Stimulated activated CD8-positive, alpha-beta memory T cell treated with anti-CD3 and anti-CD28 coated beads, Interleukin-7, amount 100 ng/mL, for 48 hours (primary cell): ENCODE results near the gene UGT1A8.

Source experiments
- DNase-seq, 2 donors: peaks; one replicate each; pipeline ENCODE4 v3.0.0-alpha.2; 2020; ENCODE audit warnings: low read depth in 1 of 2; ENCODE audit errors: extremely low read depth in 1 of 2

Gene UGT1A8

DNA sequence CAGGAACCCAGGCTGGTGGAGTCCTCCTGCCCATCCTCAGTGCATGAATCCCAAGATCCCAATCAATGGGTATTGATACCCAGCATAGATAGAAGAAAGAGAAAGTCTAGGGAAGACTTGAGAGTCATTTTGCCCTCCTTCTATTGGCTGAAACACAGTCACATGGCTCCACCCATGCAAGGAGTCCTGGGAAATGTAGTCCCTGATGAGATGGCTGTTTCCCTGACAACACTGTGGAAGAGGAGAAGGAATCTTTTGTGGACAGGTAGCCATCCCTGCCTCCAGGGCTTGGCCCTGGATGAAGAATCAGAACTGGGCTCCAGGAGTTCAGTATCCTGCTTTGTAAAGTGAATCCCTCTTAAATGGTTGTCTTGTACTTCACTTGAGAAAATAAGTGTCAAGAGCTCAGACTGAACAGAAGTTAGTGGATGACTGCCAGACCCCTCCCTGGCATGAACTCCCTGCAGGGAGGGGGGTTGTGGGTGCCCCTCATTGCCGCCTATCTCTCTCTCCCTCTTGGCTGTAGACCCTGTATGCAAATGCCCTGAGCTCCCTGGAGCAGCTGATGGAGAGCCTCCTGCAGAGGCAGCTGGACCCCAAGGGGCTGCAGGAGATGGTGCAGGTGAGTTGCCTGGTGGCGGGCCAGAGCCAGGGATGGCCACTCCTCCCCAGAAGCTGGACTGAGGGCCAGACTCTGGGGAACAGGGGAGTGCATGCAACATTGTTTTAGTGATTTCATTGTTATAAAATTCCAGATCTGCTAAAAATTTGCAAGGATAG is 196.8 kb downstream of the UGT1A8 start:
- no peak for DNase-seq

DNA sequence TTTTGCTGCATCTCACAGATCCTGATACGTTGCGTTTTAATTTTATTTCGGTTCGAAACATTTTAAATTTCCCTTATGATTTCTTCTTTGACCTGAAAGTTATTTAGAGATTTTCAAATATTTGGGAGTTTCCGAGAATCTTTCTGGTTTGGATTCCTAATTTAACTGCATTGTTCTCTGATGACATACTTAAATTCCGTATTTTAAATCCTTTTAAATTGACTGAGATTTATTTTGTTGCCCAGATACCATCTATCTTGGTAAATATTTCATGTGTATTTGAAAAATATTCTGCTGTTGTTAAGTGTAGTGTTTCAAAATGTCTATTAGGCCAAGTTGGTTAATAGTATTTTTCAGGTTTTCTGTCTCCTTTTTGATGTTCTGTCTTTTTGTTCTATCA is 198.4 kb downstream of the UGT1A8 start:
- DNase-seq, result no peak

- no peak for DNase-seq
These were observed 198.9 kb downstream of the UGT1A8 start for GRCh38 chr2:233816334-233816733.

DNA sequence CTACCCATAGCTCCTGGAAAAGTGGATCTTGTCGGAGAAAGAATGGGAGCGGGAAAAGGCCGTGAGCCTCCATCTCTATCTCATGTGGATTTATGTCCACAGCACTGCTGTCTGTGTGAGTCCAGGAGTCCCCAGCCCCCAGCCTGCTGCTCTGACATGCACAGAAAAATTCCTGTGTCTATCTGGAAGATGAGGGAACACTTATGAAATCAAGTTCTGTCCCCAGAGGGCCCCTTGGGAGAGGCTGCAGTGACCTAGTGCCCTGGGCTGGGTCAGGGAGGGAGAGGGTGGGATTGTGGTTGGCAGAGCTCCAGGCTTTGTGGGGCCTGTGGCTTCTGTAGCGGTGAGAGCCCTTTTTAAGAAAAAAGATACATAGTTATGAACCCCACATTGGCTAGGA is 199.3 kb downstream of the UGT1A8 start:
- no peak for DNase-seq

DNA sequence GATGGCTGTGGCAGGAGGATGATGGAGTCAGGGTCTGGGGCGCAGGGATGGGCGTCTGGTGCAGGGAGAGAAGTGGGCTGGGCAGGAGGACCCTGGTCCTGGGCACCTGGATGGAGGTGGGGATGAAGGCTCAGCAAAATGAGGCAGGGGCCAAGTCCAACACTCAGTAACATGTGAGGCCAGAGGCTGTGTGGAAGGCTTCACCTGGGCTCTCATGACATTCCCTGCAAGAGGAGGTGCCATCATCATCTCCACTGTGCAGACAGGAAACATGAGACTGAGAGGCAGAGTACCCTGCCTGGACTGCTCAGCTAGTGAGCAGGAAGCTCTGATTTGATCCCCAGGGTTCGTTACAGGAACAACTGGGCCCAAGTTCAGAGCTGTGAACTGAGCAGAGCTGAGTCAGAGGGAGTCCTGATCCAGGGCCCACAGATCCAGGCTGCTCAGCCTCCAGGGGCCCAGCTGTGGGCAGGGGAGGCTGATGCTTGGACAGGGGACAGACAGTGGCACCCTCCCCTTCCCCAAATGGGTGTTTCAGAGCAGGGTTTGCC is 200.0 kb downstream of the UGT1A8 start:
- DNase-seq, result no peak

DNA sequence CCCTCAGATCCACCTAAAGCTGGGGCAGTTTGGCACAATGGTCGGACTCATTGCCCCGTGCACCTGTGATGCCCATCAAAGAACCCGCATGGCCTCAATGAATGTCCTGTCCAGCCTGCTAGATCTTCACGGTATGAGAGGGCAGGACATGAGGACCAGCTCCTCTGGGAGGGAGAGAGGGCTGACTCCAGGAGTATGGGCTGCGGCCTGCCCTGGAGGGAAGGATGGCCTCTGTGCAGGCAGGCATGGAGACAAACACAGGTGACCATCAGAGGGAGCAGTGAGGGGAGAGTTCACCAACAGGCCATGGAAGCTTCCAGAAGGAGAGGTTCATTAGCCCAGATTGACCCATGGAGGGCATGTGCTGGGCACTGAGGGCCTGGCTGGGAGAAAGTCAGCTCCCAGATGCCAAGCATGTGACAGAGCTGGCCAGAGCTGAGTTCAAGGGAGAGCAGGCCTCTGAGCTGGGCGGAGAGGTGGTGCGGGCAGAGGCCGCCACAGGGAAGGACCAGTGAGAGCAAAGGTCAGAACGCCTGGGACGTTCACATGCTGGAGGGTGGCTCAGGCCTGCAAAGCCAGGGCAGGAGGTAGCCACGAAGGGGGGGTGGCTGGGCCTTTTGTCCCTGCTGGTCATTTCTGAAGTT is 200.7 kb downstream of the UGT1A8 start:
- no peak for DNase-seq

GRCh38 chr2:233818639-233819621 is 201.5 kb downstream of the UGT1A8 start:
- DNase-seq, result no peak

DNA sequence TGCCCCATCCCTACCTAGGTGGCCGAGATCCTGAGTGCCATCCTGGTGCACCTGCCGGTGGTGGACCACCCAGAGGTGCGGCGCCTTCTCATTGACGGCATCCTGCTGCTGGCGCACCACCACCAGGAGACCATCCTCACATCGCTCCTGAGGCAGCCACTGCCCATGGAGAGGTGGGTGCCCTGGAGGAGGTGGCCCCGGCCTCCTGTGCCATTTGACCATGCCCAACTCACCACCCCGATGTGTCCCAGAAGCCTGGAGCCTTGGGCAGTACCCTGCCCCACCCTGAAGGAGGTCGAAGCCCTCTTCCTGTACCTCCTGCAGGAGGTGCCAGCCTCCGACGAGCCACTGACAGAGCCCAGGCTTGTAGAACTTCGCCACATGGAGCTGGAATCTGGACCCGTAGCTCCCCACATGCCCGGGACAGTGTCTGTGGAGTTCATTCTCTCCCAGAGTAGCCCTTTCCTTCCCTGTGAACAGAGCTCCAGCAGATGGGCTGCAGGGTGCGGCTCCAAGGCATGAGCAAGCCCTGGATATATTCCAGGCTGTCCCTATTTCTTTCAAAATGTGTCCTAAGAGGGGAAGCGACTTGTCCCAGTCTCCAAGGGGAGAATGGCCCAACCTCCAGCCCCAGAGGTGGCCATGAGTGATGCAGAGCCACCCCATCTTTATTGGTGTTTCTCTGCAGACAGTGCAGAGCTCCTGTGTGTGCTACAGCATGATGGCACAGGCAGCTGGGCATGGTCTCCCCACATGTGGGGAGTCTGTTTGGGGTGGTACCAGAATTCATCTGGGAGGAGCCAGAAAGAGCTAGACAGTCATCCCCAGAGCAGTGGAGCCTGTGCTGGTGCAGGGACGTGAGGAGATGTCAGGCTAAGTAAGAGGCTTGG is 202.7 kb downstream of the UGT1A8 start:
- DNase-seq, result no peak

DNA sequence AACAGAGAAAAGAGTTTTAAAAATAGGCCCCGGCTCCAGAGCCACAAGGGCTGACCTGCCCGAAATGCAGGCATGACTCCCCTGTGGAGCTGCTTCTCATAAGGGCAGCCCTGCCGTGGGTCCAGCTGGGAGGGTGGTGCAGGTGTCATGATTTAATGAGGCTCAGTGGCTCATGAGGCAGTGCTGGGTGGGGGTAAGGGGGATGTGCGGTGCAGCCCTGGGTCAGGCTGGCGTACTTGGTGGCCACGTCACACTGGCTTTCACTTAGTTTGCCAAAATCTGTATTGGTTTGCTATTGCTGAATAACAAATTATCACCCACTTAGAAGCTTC is 203.3 kb downstream of the UGT1A8 start:
- no peak for DNase-seq

DNA sequence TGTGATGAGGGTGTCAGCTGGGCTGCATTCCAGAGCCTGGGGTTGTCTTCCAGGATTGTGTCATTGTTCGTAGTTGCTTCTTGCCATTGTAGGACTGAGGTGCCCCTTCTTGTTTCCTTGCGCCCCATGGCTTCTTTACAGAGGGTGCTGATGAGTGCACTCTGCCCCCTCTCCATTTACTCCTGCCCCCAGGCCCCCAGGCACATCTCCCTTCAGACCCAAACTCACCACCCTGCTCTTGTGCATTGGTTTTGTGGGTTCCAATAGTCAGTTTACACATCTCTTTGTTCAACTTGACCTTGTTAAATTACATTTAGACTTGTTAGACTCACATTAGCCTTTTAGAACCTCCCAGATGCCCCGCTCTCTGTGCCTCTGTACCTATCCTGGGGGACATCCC is 203.8 kb downstream of the UGT1A8 start:
- no peak for DNase-seq

GRCh38 chr2:233821709-233822100 is 204.3 kb downstream of the UGT1A8 start:
- no peak for DNase-seq

GRCh38 chr2:233822101-233822771 is 204.8 kb downstream of the UGT1A8 start:
- no peak for DNase-seq
